HEK293 (cell line): ENCODE data around the gene TESMIN.

Source experiments
- CTCF ChIA-PET: fragments of 350-600 bp; formaldehyde crosslinking; extraction: SDS; loops from one replicate; lab custom pipeline; 2021; ENCODE audit warnings: antibody characterized with exemption; lab: Yijun Ruan, JAX
- POLR2A ChIA-PET: fragments of 300-600 bp; formaldehyde crosslinking; extraction: SDS; loops from one replicate; lab custom pipeline; 2020; ENCODE audit warnings: antibody characterized with exemption, inconsistent platforms; lab: Yijun Ruan, JAX
- H3K27ac ChIP-seq: fragments of 200-500 bp; sonication (Bioruptor generic); 2 replicates; pipeline ENCODE4 v1.5.1; 2014; ENCODE audit warnings: low read depth, low read length, control low read depth, inconsistent platforms; ENCODE audit errors: extremely low read depth
- H3K36me3 ChIP-seq, 2 experiments: fragments of 200-500 bp in 1 of 2; sonication (Bioruptor generic) in 1 of 2; 1 replicate in 1 of 2; 2 replicates in 1 of 2; pipeline ENCODE4 v1.5.1; 2014 to 2017; ENCODE audit warnings: inconsistent platforms in 2 of 2, low read length in 2 of 2; ENCODE audit not compliant: control insufficient read depth in 2 of 2, insufficient read depth in 1 of 2
- H3K4me1 ChIP-seq: fragments of 200-500 bp; sonication (Bioruptor generic); 2 replicates; pipeline ENCODE4 v1.5.1; 2014; ENCODE audit warnings: mild to moderate bottlenecking, low read length, inconsistent platforms; ENCODE audit not compliant: control insufficient read depth, insufficient read depth
- H3K4me3 ChIP-seq: 2 replicates; pipeline ENCODE4 v1.5.1; 2011; ENCODE audit warnings: low read depth, mild to moderate bottlenecking, control low read depth, low read length, moderate library complexity
- H3K9me3 ChIP-seq: fragments of 200-500 bp; sonication (Bioruptor generic); 2 replicates; pipeline ENCODE4 v1.5.1; 2014; ENCODE audit warnings: low read depth, low read length, inconsistent platforms; ENCODE audit not compliant: control insufficient read depth, insufficient read depth
- FEZF1 ChIP-seq: fragments of 450-650 bp; formaldehyde crosslinking; IDR thresholded peaks from 2 replicates; pipeline ENCODE4 v1.5.1; 2016; ENCODE audit warnings: missing biosample characterization, missing genetic modification characterization
- HIC1 ChIP-seq: fragments of 450-650 bp; formaldehyde crosslinking; IDR thresholded peaks from 2 replicates; pipeline ENCODE4 v1.5.1; 2016; ENCODE audit warnings: missing biosample characterization, missing genetic modification characterization
- KLF10 ChIP-seq: fragments of 450-650 bp; IDR thresholded peaks from 2 replicates; pipeline ENCODE4 v1.5.1; 2018; ENCODE audit warnings: missing biosample characterization, mild to moderate bottlenecking, missing genetic modification characterization
- KLF16 ChIP-seq: fragments of 450-650 bp; formaldehyde crosslinking; IDR thresholded peaks from 2 replicates; pipeline ENCODE4 v1.5.1; 2017; ENCODE audit warnings: missing biosample characterization, missing genetic modification characterization
- KLF7 ChIP-seq: fragments of 450-650 bp; formaldehyde crosslinking; IDR thresholded peaks from 2 replicates; pipeline ENCODE4 v1.5.1; 2016; ENCODE audit warnings: missing biosample characterization, missing genetic modification characterization, borderline replicate concordance
- MEIS1 ChIP-seq: sonication (generic); formaldehyde crosslinking; IDR thresholded peaks from 2 replicates; pipeline ENCODE4 v1.8.1; 2022; ENCODE audit warnings: missing genetic modification reagents, mild to moderate bottlenecking, borderline replicate concordance
- MYNN ChIP-seq: fragments of 450-650 bp; formaldehyde crosslinking; IDR thresholded peaks from 2 replicates; pipeline ENCODE4 v1.5.1; 2016; ENCODE audit warnings: missing biosample characterization, missing genetic modification characterization, borderline replicate concordance
- OSR2 ChIP-seq: fragments of 450-650 bp; formaldehyde crosslinking; IDR thresholded peaks from 2 replicates; pipeline ENCODE4 v1.5.1; 2016; ENCODE audit warnings: missing biosample characterization, missing genetic modification characterization
- YY1 ChIP-seq: fragments of 450-650 bp; formaldehyde crosslinking; IDR thresholded peaks from 2 replicates; pipeline ENCODE4 v1.5.1; 2018; ENCODE audit warnings: missing biosample characterization, missing genetic modification characterization
- ZBTB1 ChIP-seq: fragments of 450-650 bp; formaldehyde crosslinking; IDR thresholded peaks from 2 replicates; pipeline ENCODE4 v1.5.1; 2016; ENCODE audit warnings: missing biosample characterization, missing genetic modification characterization
- ZBTB21 ChIP-seq: fragments of 450-650 bp; formaldehyde crosslinking; IDR thresholded peaks from 2 replicates; pipeline ENCODE4 v1.5.1; 2017; ENCODE audit warnings: missing biosample characterization, missing genetic modification characterization
- ZBTB7A ChIP-seq: fragments of 450-650 bp; formaldehyde crosslinking; IDR thresholded peaks from 2 replicates; pipeline ENCODE4 v1.5.1; 2016; ENCODE audit warnings: low read depth, missing biosample characterization, missing genetic modification characterization
- ZNF157 ChIP-seq: fragments of 450-650 bp; formaldehyde crosslinking; IDR thresholded peaks from 2 replicates; pipeline ENCODE4 v1.5.1; 2016; ENCODE audit warnings: missing biosample characterization, missing genetic modification characterization
- ZNF211 ChIP-seq: fragments of 450-650 bp; formaldehyde crosslinking; IDR thresholded peaks from 2 replicates; pipeline ENCODE4 v1.5.1; 2016; ENCODE audit warnings: low read depth, missing biosample characterization, missing genetic modification characterization
- ZNF221 ChIP-seq: fragments of 450-650 bp; formaldehyde crosslinking; IDR thresholded peaks from 2 replicates; pipeline ENCODE4 v1.5.1; 2017; ENCODE audit warnings: missing biosample characterization, missing genetic modification characterization, borderline replicate concordance
- ZNF24 ChIP-seq: fragments of 450-650 bp; formaldehyde crosslinking; IDR thresholded peaks from 2 replicates; pipeline ENCODE4 v1.5.1; 2016; ENCODE audit warnings: missing biosample characterization, missing genetic modification characterization
- ZNF391 ChIP-seq: fragments of 450-650 bp; formaldehyde crosslinking; IDR thresholded peaks from 2 replicates; pipeline ENCODE4 v1.5.1; 2016; ENCODE audit warnings: low read depth, missing biosample characterization, missing genetic modification characterization, borderline replicate concordance
- ZNF426 ChIP-seq: fragments of 450-650 bp; formaldehyde crosslinking; IDR thresholded peaks from 2 replicates; pipeline ENCODE4 v1.5.1; 2017; ENCODE audit warnings: missing biosample characterization, missing genetic modification characterization, mild to moderate bottlenecking, inconsistent platforms, moderate library complexity
- ZNF433 ChIP-seq: fragments of 450-650 bp; formaldehyde crosslinking; IDR thresholded peaks from 2 replicates; pipeline ENCODE4 v1.5.1; 2016; ENCODE audit warnings: missing biosample characterization, missing genetic modification characterization, low read depth
- ZNF449 ChIP-seq: fragments of 450-650 bp; formaldehyde crosslinking; IDR thresholded peaks from 2 replicates; pipeline ENCODE4 v1.5.1; 2017; ENCODE audit warnings: missing biosample characterization, mild to moderate bottlenecking, missing genetic modification characterization, moderate library complexity
- ZNF473 ChIP-seq: fragments of 450-650 bp; formaldehyde crosslinking; IDR thresholded peaks from 2 replicates; pipeline ENCODE4 v1.5.1; 2017; ENCODE audit warnings: missing biosample characterization, missing genetic modification characterization
- ZNF549 ChIP-seq: fragments of 450-650 bp; IDR thresholded peaks from 2 replicates; pipeline ENCODE4 v1.5.1; 2018; ENCODE audit warnings: missing biosample characterization, missing genetic modification characterization, mild to moderate bottlenecking, inconsistent platforms, moderate library complexity
- ZNF558 ChIP-seq: fragments of 450-650 bp; formaldehyde crosslinking; IDR thresholded peaks from 2 replicates; pipeline ENCODE4 v1.5.1; 2016; ENCODE audit warnings: missing biosample characterization, missing genetic modification characterization
- ZNF580 ChIP-seq: fragments of 450-650 bp; formaldehyde crosslinking; IDR thresholded peaks from 2 replicates; pipeline ENCODE4 v1.5.1; 2016; ENCODE audit warnings: missing biosample characterization, missing genetic modification characterization
- ZNF610 ChIP-seq: fragments of 450-650 bp; formaldehyde crosslinking; IDR thresholded peaks from 2 replicates; pipeline ENCODE4 v1.5.1; 2016; ENCODE audit warnings: missing biosample characterization, missing genetic modification characterization, borderline replicate concordance
- ZNF654 ChIP-seq: fragments of 450-650 bp; formaldehyde crosslinking; IDR thresholded peaks from 2 replicates; pipeline ENCODE4 v1.5.1; 2016; ENCODE audit warnings: low read depth, missing biosample characterization, missing genetic modification characterization
- ZNF670 ChIP-seq: fragments of 450-650 bp; formaldehyde crosslinking; IDR thresholded peaks from 2 replicates; pipeline ENCODE4 v1.5.1; 2016; ENCODE audit warnings: missing biosample characterization, missing genetic modification characterization, low read depth
- ZNF677 ChIP-seq: fragments of 450-650 bp; IDR thresholded peaks from 2 replicates; pipeline ENCODE4 v1.5.0; 2018; ENCODE audit warnings: missing biosample characterization, mild to moderate bottlenecking, missing genetic modification characterization, moderate library complexity
- ZNF768 ChIP-seq: fragments of 450-650 bp; formaldehyde crosslinking; IDR thresholded peaks from 2 replicates; pipeline ENCODE4 v1.5.1; 2018; ENCODE audit warnings: missing biosample characterization, mild to moderate bottlenecking, missing genetic modification characterization
- ZXDB ChIP-seq: fragments of 450-650 bp; formaldehyde crosslinking; IDR thresholded peaks from 2 replicates; pipeline ENCODE4 v1.5.1; 2016; ENCODE audit warnings: missing biosample characterization, missing genetic modification characterization

The TESMIN gene

GRCh38 chr11:68687311-68687710, 64.0 kb downstream of the TESMIN start:
- TF ChIP-seq ZNF391 (tag by site-specific recombination) (no peak), MEIS1 (CRISPR knock-in tag) (no peak), ZNF558 (tag by site-specific recombination) (no peak), ZBTB7A (tag by site-specific recombination) (no peak), ZNF157 (tag by site-specific recombination) (no peak), HIC1 (tag by site-specific recombination) (no peak), ZNF24 (tag by site-specific recombination) (no peak), KLF16 (tag by site-specific recombination) (no peak), ZBTB1 (tag by site-specific recombination) (no peak), KLF7 (tag by site-specific recombination) (no peak), ZNF211 (tag by site-specific recombination) (no peak), ZNF549 (tag by site-specific recombination) (no peak), KLF10 (tag by site-specific recombination) (no peak), ZNF580 (tag by site-specific recombination) (no peak), YY1 (no peak)
- TF ChIP-seq, all 188 proteins: peak for 0

GRCh38 chr11:68686486-68686885, 64.8 kb downstream of the TESMIN start:
- CTCF ChIA-PET: no interaction called here
- Histone ChIP-seq H3K36me3 (no peaks in the 10 kb centered on the region), H3K4me1 (no peaks in the 10 kb centered on the region; the same call in 1 of the 2 replicates), H3K4me3 (no peak overlapping the region), H3K27ac (no peak overlapping the region), H3K9me3 (no peaks in the 10 kb centered on the region)
- POLR2A ChIA-PET: interaction anchor here (1.0 kb wide), 1 partner anchor 9 kb away, joined by 4 read pairs; no protein-coding TSS in a partner anchor
- TF ChIP-seq ZNF677 (tag by site-specific recombination) (no peak), ZNF391 (tag by site-specific recombination) (no peak), ZNF654 (tag by site-specific recombination) (no peak), ZXDB (tag by site-specific recombination) (no peak), ZNF433 (tag by site-specific recombination) (no peak), FEZF1 (tag by site-specific recombination) (no peak), ZNF221 (no peak), ZNF768 (tag by site-specific recombination) (no peak), ZNF473 (tag by site-specific recombination) (no peak), ZNF426 (tag by site-specific recombination) (no peak), ZNF610 (tag by site-specific recombination) (no peak), OSR2 (tag by site-specific recombination) (no peak), MYNN (no peak), ZNF449 (no peak), ZNF670 (tag by site-specific recombination) (no peak), ZBTB21 (tag by site-specific recombination) (no peak)

More at GRCh38 chr11:68687311-68687710, 64.0 kb downstream of the TESMIN start:
- no peaks in the 10 kb centered on the region for H3K36me3 ChIP-seq
- H3K4me3 ChIP-seq: no peak overlapping the region
- H3K4me1 ChIP-seq: no peaks in the 10 kb centered on the region; the same call in 1 of the 2 replicates
- no peaks in the 10 kb centered on the region for H3K9me3 ChIP-seq
- H3K27ac ChIP-seq: no peak overlapping the region
- POLR2A ChIA-PET: no interaction called here
- CTCF ChIA-PET: no interaction called here
